ENCODE measurements around the gene SGTB.
A peak's percentile ranks its signal among the peaks of the same experiment; 100 is the strongest.
"Not testable (repeated sequence)": the region's sequence is repeated elsewhere in the genome, so short reads cannot be mapped to it uniquely, and the experiment has no call there.

Gene SGTB

GRCh38 chr5:65736011-65736410, 14.1 kb upstream of the SGTB start:
- FAIRE-seq, result no peak

DNA sequence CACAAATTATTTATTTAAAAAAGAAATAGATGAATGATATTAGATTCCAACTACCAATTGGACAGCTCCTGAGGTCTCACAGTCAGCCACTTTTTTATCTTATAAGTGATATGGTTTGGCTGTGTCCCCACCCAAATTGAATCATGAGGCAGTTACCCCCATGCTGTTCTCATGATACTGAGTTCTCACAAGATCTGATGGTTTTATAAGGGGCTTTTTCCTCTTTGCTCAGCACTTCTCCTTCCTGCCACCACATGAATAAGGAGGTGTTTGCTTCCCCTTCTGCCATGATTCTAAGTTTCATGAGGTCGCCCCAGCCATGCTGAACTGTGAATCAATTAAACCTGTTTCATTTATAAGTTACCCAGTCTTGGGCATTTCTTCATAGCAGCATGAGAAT, 13.0 kb upstream of the SGTB start:
- no peak for DNase-seq (ENCODE audit: insufficient read length, low spot score)
- FAIRE-seq, result no peak

More at GRCh38 chr5:65736011-65736410, 14.1 kb upstream of the SGTB start:
- no peak for DNase-seq (ENCODE audit: insufficient read length, low spot score)

DNA sequence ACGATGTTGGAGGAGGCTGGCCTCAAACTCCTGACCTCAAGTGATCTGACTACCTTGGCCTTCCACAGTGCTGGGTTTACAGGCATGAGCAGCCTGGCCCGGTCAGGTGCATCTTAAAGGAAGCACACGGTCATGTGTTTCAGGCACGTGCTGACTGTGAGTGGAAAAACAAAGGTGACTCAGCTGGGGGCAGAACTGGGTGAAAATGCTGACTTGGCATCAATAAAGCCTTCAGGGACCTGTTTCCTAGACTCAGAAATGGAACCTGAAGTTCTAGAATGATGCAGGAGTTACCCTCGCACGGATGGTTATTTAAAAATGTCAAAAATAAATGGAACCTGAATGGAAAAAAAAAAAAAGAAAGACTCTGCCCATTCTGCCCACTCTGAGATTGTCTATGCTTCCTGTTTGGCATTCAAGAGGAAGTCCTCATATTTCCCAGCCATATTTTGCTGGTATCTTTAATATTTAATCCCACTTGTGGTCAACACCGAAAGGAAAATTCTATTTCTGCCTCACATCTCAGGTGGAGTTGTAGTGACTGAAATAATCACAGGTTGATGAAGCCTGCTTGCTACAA, 12.4 kb upstream of the SGTB start:
- not testable (repeated sequence) for DNase-seq (ENCODE audit: insufficient read length, low spot score); FAIRE-seq

GRCh38 chr5:65732046-65732445, 10.1 kb upstream of the SGTB start:
- not testable (repeated sequence) for FAIRE-seq; DNase-seq (ENCODE audit: insufficient read length, low spot score)

DNA sequence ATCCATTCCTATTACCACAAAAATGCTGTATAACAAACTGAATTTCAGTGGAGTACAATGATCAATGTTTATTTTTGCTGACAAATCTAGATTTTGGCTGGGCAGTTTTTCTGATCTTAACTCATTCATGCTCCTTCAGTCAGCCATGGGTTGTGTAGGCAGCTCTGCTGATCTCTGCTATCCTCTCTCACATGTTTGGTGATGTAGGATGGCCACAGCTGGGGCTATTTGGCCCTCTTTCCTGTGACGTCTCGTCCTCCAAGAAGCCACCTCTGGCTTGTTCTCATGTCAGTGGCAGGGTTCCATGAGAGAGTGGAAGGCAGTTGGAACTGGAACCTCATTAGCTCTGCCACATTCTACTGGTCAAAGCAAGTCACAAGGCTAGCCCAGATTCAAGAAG, 9.0 kb upstream of the SGTB start:
- no peak for FAIRE-seq
- no peak for DNase-seq (ENCODE audit: insufficient read length, low spot score)

DNA sequence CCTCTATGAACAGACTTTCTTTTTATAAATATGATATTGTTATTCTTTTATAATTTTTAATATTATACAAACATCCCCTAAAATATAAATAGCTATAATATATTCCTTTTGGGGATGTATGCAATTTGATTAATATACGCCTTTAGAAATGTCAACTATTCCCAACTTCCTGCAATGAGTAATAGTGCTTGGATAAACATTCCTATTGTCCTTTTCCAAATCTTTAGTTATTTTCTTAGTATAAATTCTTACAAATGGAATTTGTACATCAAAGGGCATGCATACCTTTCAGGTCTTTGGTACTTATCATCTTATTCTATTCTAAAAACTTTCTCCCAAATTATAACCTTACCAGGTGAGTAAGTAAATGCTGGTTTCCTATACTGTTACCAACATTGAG, 6.3 kb upstream of the SGTB start:
- DNase-seq (ENCODE audit: insufficient read length, low spot score), result no peak
- peak; percentile 74 for FAIRE-seq

- no peak for FAIRE-seq
Observed at GRCh38 chr5:65727491-65728156, 5.7 kb upstream of the SGTB start.

DNA sequence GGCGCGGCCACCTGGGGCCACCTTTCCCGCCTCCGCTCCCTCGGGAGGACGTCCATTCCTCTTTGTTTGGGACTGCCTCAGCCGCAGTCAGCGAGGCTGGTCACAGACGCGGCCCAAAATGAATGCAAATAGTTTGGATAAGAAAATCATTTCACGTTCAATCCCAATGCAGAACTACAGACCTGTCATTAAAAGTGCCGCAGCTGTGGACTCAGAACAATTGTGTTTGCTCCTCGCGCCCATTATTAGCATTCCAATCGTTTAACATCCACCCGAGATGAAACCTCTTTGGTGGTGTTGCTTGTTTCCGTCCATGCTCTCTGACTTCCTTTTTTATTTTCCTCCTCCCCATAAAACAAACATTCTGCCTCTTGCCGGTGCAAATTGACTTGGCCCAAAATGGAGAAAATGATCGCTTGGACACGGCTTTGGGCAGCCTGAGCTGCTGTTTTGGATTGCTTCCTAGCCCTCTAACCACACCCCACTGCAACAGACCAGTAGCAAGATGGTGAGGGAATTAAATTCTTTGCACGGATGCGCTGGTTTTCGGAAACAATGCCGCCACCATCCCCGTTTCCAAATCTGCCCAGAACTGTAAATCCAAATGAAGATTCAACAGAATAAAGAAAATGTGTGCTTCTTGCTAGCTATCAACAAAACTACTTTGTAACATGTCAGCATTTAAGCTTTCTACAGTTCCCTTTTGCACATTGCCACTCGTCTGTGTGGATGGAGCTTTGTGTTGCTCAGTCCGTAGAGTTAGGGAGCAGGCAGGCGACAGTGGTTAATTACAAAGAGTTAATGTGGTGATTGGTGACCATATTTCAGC, 880 bp upstream of the SGTB start:
- FAIRE-seq (peak; percentile 63), DNase-seq (ENCODE audit: insufficient read length, low spot score) (no peak)

More at GRCh38 chr5:65727491-65728156, 5.7 kb upstream of the SGTB start:
- no peak for DNase-seq (ENCODE audit: insufficient read length, low spot score)

- FAIRE-seq, result peak; percentile 70
- DNase-seq (ENCODE audit: insufficient read length, low spot score), result no peak
Observed at GRCh38 chr5:65721050-65721719, 724 bp downstream of the SGTB start.

GRCh38 chr5:65718576-65719310, 3.2 kb downstream of the SGTB start:
- FAIRE-seq (no peak), DNase-seq (ENCODE audit: insufficient read length, low spot score) (no peak)

DNA sequence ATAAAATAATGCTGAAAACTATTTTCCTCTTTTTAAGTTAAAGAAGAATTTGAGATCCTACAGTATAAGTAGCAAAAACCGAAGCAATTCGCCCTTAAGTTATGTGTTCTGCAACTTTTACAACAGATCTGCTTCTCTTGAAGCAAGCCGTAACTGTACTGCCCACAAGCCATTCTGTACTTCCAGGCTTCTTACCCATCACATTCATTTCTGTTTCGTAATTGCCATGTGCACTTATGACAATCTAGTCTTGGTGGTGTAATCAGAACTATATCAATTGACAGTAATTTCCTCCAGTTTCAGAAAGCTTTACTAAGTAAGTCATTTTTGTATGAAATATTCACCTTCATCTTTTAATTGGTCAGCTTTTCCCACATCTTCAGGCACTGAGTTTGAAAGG, 13.8 kb downstream of the SGTB start:
- FAIRE-seq, result no peak
- DNase-seq (ENCODE audit: insufficient read length, low spot score), result no peak

DNA sequence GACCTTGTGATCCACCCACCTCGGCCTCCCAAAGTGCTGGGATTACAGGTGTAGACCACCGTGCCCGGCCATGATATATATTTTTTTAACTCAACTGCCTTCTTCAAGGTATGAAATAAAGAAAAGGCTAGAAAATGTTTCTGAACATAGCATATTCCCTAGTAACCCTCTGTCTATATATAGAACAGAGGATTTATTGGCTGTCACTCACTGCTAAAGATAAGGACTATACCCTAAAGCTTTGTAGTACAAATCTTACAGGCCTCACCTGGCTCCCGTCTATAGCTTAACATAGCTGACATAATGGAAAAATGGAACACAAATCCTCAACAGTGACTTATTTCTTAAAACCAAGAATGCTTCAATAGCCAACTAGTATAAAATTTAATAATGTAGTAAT, 14.2 kb downstream of the SGTB start:
- DNase-seq (ENCODE audit: insufficient read length, low spot score), result no peak
- FAIRE-seq, result no peak

- no peak for DNase-seq (ENCODE audit: insufficient read length, low spot score)
- no peak for FAIRE-seq
Observed at GRCh38 chr5:65704621-65705239, 17.2 kb downstream of the SGTB start.

DNA sequence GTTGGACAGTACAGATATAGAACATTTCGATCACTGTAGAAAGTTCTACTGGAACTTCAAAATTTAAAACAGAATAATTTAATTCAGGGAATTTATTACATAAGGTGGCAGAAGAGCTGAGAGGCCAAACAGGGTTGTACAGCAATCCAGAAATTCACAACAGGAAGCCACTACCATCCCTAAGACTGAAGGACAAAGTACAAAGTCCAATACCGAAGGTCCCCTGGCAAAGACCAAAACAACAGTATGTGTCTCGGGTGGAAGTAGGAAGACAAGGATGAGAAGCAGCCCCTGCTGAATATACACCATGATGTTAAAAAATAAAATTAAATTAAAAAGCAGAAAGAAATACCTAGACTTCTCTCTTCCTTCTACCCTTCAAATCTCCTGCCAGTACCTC, 19.9 kb downstream of the SGTB start:
- DNase-seq (ENCODE audit: insufficient read length, low spot score) (no peak), FAIRE-seq (no peak)

DNA sequence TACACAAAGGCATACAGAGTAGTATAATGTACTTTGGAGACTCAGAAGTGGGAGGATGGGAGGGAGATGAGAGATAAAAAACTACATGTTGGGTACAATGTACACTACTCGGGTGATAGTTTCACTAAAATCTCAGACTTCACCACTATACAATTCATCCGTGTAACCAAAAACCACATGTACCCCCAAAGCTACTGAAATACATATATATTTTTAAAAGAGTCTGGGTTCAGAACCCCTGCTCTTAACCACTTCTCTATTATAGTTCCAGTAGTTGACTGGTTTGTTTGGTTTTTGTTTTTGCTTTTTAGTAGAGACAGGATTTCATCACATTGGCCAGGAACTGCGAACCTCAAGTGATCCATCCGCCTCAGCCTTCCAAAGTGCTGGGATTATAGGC, 22.6 kb downstream of the SGTB start:
- DNase-seq (ENCODE audit: insufficient read length, low spot score) (no peak), FAIRE-seq (no peak)

DNA sequence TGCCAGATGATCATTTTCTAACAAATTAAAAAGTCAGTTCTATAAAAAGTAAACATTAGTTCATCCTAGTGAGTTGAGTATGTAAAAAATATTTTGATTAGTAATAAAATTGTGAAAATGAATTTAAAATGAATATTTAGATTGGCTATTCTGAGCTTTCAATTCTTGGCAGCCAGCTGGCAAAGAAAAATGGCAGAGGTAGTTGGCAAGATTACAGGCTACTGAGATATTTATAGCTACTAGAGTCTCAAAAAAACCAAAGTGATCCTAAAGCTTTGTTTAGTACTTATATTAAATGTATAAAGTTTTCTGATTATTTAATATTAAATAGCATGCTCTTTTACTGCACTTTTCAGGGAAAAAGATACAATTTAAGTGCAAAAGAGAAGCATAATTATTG, 25.0 kb downstream of the SGTB start:
- FAIRE-seq (no peak), DNase-seq (ENCODE audit: insufficient read length, low spot score) (no peak)

GRCh38 chr5:65695896-65696295, 26.0 kb downstream of the SGTB start:
- no peak for FAIRE-seq
- no peak for DNase-seq (ENCODE audit: insufficient read length, low spot score)

- DNase-seq (ENCODE audit: insufficient read length, low spot score) (no peak), FAIRE-seq (no peak)
Observed at GRCh38 chr5:65695162-65695755, 26.6 kb downstream of the SGTB start.

DNA sequence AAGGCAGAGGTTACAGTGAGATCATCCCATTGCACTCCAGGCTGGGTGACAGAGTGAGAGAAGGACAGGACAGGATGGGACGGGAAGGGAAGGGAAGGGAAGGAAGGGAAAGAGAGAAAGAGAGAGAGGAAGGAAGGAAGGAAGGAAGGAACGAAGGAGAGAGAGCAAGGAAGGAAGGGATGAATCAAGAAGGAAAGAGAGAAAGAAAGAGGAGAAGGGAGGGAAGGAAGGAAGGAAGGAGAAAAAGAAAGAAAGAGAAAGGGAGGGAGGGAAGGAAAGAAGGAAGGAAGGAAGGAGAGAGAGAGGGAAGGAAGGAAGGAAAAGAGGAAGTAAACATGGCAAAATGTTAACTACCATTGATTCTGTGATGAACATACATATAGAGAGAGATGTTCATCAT, 28.8 kb downstream of the SGTB start:
- no peak for DNase-seq (ENCODE audit: insufficient read length, low spot score)
- FAIRE-seq, result no peak

- DNase-seq (ENCODE audit: insufficient read length, low spot score) (no peak), FAIRE-seq (no peak)
Observed at GRCh38 chr5:65682148-65682547, 39.8 kb downstream of the SGTB start.
